ENCODE data around the gene LDB3. TPM values are rescaled to one million over a fixed set of nuclear protein-coding genes. Genes with fewer than 3 reads are reported as not detected.

Gene LDB3
- total RNA-seq, 1 experiment from 2014 or later: 0.63 TPM

DNA sequence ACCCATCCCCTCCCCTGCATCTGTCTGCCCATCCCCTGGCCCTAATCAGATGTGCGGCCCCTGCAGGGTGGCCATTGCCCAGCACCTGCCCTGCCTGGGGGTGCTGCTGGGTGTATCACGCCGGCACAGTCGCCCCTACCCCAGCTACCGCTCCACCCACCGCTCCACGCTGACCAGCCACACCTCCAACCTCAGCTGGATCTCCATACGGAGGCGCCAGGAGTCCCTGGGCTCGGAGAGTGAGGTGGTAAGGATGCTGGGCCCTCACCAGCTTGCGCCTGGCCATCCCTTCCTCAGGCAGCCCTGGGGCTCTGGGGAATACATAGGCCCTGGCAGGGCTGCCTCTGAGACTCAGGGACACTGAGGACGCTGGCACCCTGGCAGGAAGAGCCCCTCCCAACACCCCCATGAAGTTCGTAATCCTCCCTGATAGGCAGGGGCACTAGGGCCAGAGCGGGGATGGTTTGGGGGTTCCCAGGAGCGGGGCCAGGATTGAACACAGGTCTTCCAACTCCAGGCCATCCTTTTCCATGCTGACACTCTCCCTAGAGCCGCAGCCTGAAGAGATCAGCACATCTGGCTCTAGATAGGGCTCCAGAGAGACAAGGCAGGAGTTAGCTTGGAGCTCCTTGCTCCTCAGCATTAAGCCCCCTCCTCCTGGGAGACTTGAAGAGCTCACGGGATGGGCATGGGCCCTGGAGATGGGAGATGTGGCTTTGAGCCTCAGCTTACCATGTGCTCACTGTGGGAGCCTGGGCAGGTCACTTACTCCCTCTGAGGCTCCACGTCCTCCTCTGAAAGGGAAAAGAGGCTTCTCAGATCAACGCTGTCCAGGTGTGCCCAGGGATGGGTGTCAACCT, 5.9 kb upstream of the LDB3 start:
- H3K36me3 ChIP-seq (ENCODE audit: low read depth): no peaks in the 10 kb centered on the region
- H3K4me3 ChIP-seq: no peak overlapping the region
- no peaks in the 10 kb centered on the region for H3K9me3 ChIP-seq (ENCODE audit: insufficient read depth, low read depth)
- no peaks in the 10 kb centered on the region for H3F3A ChIP-seq (ENCODE audit: insufficient read depth, low read depth)
- POLR2A ChIA-PET (ENCODE audit: unreplicated experiment): interaction anchor here (0.6 kb wide), 1 partner anchor 194 kb away, joined by 3 read pairs; no protein-coding TSS in a partner anchor
- H3K79me2 ChIP-seq (ENCODE audit: low read depth): no peaks in the 10 kb centered on the region
- CTCF ChIA-PET: no interaction called here
- peaks cover 25% of the 10 kb centered on the region for H3K4me1 ChIP-seq (replicated peaks; ENCODE audit: insufficient read depth)
- no peak for TF ChIP-seq EZH2 (IDR thresholded peaks at IDR 0.05; ENCODE audit: low read depth)
- TF ChIP-seq, protein P1, sequence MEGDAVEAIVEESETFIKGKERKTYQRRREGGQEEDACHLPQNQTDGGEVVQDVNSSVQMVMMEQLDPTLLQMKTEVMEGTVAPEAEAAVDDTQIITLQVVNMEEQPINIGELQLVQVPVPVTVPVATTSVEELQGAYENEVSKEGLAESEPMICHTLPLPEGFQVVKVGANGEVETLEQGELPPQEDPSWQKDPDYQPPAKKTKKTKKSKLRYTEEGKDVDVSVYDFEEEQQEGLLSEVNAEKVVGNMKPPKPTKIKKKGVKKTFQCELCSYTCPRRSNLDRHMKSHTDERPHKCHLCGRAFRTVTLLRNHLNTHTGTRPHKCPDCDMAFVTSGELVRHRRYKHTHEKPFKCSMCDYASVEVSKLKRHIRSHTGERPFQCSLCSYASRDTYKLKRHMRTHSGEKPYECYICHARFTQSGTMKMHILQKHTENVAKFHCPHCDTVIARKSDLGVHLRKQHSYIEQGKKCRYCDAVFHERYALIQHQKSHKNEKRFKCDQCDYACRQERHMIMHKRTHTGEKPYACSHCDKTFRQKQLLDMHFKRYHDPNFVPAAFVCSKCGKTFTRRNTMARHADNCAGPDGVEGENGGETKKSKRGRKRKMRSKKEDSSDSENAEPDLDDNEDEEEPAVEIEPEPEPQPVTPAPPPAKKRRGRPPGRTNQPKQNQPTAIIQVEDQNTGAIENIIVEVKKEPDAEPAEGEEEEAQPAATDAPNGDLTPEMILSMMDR (conservative IDR thresholded peaks at IDR 0.05): no peak
- BruUV-seq (replicated peaks): no TSS peak
- DNase-seq: no peak
- H4K20me1 ChIP-seq (ENCODE audit: insufficient read depth): no peaks in the 10 kb centered on the region
- no peak overlapping the region for H3K4me2 ChIP-seq
- H2AFZ ChIP-seq: no peak overlapping the region
- no peak overlapping the region for H3K27ac ChIP-seq
- H3K9me2 ChIP-seq (ENCODE audit: insufficient read depth): no peaks in the 10 kb centered on the region
- intact Hi-C loops (cut with micrococcal nuclease; ENCODE audit: unreplicated experiment): no loop called here
- no peaks in the 10 kb centered on the region for H3K27me3 ChIP-seq (ENCODE audit: insufficient read depth, low read depth)

DNA sequence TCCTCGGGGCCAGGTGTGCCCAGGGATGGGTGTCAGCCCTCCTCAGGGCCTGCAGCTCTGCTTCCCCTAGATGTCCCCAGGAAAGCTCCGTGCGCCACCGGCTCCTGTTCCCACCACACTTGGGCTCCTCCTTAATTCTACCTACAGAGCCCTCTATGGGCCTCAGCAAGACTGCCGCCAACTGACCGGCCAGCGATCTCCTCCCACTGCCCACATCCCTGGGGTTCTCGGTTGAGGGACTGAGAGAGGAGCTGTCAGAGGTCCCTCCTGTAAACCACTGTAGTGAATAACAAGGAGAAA, 5.3 kb upstream of the LDB3 start:
- ChIA-PET POLR2A (ENCODE audit: unreplicated experiment) (no interaction called here), CTCF (no interaction called here)

DNA sequence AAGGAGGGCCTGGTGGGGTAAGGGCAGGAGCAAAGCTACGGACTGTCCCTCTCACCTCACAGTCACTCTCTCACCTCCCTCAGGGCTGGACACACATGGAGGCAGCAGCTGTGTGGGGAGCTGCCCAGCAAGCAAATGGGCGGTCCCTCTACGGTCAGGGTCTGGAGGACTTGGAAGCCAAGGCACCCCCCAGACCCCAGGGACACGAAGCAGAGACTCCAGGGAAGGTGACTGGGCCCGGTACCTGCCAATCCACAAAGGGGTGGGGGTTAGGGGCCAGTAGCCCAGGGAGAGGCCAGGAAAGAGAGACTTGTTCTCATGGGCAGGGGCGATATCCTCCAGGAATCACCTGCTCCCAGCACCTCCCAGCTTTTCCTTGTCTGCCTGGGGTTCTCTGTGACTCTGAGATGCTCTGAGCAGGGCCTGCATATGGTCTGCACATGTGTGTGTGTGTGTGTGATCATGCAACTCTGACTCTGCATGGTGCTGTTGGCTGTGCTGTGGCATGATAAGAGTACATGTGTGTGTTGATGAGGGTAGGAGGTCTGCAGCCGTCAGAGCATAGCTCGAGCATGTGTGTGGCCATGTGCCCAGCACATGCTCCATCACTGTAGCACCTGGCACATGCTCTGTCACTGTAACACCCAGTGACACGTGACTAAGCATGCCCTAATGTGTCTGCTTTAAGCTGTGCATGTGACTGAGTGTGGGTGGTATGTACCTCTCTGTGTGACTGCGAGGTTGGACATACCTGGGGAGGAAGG, 4.6 kb upstream of the LDB3 start:
- Histone ChIP-seq H3K4me2 (no peak overlapping the region), H3K9me2 (ENCODE audit: insufficient read depth) (no peaks in the 10 kb centered on the region), H3F3A (ENCODE audit: insufficient read depth, low read depth) (peaks cover 6% of the 10 kb centered on the region; the same call in 1 of the 2 replicates), H3K27me3 (ENCODE audit: insufficient read depth, low read depth) (no peaks in the 10 kb centered on the region), H4K20me1 (ENCODE audit: insufficient read depth) (no peaks in the 10 kb centered on the region), H3K4me3 (no peak overlapping the region), H3K79me2 (ENCODE audit: low read depth) (no peaks in the 10 kb centered on the region), H2AFZ (no peak overlapping the region), H3K36me3 (ENCODE audit: low read depth) (no peaks in the 10 kb centered on the region), H3K4me1 (replicated peaks; ENCODE audit: insufficient read depth) (peaks cover 38% of the 10 kb centered on the region), H3K27ac (no peak overlapping the region), H3K9me3 (ENCODE audit: insufficient read depth, low read depth) (no peaks in the 10 kb centered on the region)
- no peak for DNase-seq
- no peak for TF ChIP-seq EZH2 (IDR thresholded peaks at IDR 0.05; ENCODE audit: low read depth)
- BruUV-seq (replicated peaks): no TSS peak
- ChIA-PET POLR2A (ENCODE audit: unreplicated experiment) (no interaction called here), CTCF (no interaction called here)
- intact Hi-C loops (cut with micrococcal nuclease; ENCODE audit: unreplicated experiment): no loop called here

More for the DNA sequence above, 5.3 kb upstream of the LDB3 start:
- Histone ChIP-seq H3K4me3 (no peak overlapping the region), H4K20me1 (ENCODE audit: insufficient read depth) (no peaks in the 10 kb centered on the region), H3K4me2 (no peak overlapping the region), H3K79me2 (ENCODE audit: low read depth) (no peaks in the 10 kb centered on the region), H3K36me3 (ENCODE audit: low read depth) (no peaks in the 10 kb centered on the region), H3K27ac (no peak overlapping the region), H3F3A (ENCODE audit: insufficient read depth, low read depth) (peaks cover 2% of the 10 kb centered on the region; the same call in 1 of the 2 replicates), H2AFZ (no peak overlapping the region), H3K4me1 (replicated peaks; ENCODE audit: insufficient read depth) (peaks cover 30% of the 10 kb centered on the region), H3K9me3 (ENCODE audit: insufficient read depth, low read depth) (no peaks in the 10 kb centered on the region), H3K27me3 (ENCODE audit: insufficient read depth, low read depth) (no peaks in the 10 kb centered on the region), H3K9me2 (ENCODE audit: insufficient read depth) (no peaks in the 10 kb centered on the region)
- DNase-seq: no peak
- intact Hi-C loops (cut with micrococcal nuclease; ENCODE audit: unreplicated experiment): no loop called here
- TF ChIP-seq, protein P1 (conservative IDR thresholded peaks at IDR 0.05): no peak
- TF ChIP-seq EZH2 (IDR thresholded peaks at IDR 0.05; ENCODE audit: low read depth): no peak
- BruUV-seq (replicated peaks): no TSS peak
